PFSK-1 (cell line): ENCODE data around the gene POLR1E.

Source experiments
- POLR2AphosphoS5 ChIP-seq: IDR thresholded peaks from 2 replicates; pipeline ENCODE4 v1.6.1; 2012; ENCODE audit warnings: low read depth, mild to moderate bottlenecking, control low read depth, low read length, moderate library complexity
- REST ChIP-seq, 2 experiments: IDR thresholded peaks; 2 replicates each; pipeline versions ENCODE4 v1.6.1 to v1.8.0; 2011 to 2012; ENCODE audit warnings: low read depth in 2 of 2, low read length in 2 of 2, control low read depth in 1 of 2, inconsistent platforms in 1 of 2, mild to moderate bottlenecking in 1 of 2, moderate library complexity in 1 of 2; ENCODE audit not compliant: insufficient read depth in 1 of 2
- TAF1 ChIP-seq: IDR thresholded peaks from 2 replicates; pipeline ENCODE4 v1.6.1; 2012; ENCODE audit warnings: low read length, control low read depth, borderline replicate concordance; ENCODE audit not compliant: insufficient read depth

- TF ChIP-seq POLR2AphosphoS5 (no peak), TAF1 (no peak), REST (IDR thresholded peaks at IDR 0.05; ENCODE audit: insufficient read depth in 1 of 2, low read depth in 2 of 2, low read length in 2 of 2) (no peak)
These were observed 33.1 kb upstream of the POLR1E start for GRCh38 chr9:37452611-37453010.
